GM12878 (cell line): ENCODE results near the gene PIK3R3.

Experiments
- CTCF ChIP-seq, 3 experiments: IDR thresholded peaks in 2 of 3; conservative IDR thresholded peaks in 1 of 3; 2 replicates each; pipeline ENCODE4 v1.5.1; 2011; ENCODE audit warnings: low read depth in 3 of 3, low read length in 3 of 3, mild to moderate bottlenecking in 3 of 3, control low read depth in 2 of 3, moderate library complexity in 2 of 3, inconsistent platforms in 1 of 3, mixed read lengths in 1 of 3; ENCODE audit not compliant: control insufficient read depth in 2 of 3, insufficient read depth in 1 of 3; ENCODE audit errors: extremely low read depth in 1 of 3
- ESRRA ChIP-seq: IDR thresholded peaks from 2 replicates; pipeline ENCODE4 v1.6.1; 2012; ENCODE audit warnings: mild to moderate bottlenecking, low read length, improper control_type of control experiment
- GABPA ChIP-seq: IDR thresholded peaks from 2 replicates; pipeline ENCODE4 v1.6.1; 2014; ENCODE audit warnings: antibody characterized with exemption, low read depth, mild to moderate bottlenecking, inconsistent platforms
- ZBTB33 ChIP-seq: fragments of 450-650 bp; IDR thresholded peaks from 2 replicates; pipeline ENCODE4 v1.6.1; 2017; ENCODE audit warnings: mild to moderate bottlenecking

DNA sequence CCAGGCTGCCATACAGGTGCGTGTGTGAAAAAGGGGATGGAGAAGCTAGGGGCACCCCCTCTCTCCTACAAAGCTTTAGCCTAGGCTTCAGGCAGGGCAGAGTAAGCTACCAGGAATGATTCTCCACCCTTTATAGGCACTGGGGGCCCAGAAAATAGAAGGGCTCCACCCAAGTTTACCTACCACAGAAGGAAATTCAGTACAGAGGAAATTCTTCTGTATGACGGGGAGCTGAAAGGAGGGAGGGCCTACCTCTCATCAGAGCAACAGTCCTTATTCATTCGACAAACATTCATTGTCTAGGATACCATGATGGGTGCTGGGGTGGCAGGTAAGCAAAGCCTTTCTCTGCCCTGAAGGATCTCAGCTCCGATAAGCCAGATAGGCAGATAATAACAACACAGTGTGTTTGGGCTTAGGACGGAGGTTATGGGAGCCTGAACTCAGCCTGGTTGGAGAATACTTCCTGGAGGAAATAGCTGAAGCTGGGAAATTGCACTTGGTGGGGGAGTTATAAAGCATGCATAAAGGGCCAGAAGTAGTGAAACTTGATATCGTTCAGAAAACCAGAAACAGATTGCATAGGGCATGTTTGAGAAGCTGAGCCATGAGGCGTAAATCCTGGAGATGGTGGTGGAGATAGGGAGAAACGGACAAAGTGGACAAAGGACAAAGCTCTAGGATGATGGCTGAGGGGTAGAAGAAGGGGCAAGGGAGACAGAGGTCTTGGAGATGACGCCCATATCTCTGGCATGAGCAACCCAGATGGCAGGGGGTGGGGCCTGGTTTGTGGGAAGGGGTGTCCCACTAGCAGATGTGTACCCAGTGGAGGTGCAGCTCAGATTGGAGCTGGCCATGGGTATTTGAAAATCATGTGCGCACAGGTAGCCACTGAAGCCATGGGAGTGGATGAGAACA lies 49.2 kb upstream of the PIK3R3 start:
- TF ChIP-seq GABPA: no peak
- no peak for TF ChIP-seq ZBTB33
- no peak for TF ChIP-seq ESRRA
- TF ChIP-seq CTCF (IDR thresholded peaks at IDR 0.05 in 2 of 3, conservative IDR thresholded peaks at IDR 0.05 in 1 of 3; ENCODE audit: control insufficient read depth in 2 of 3, extremely low read depth in 1 of 3, insufficient read depth in 1 of 3, low read depth in 3 of 3, low read length in 3 of 3): no peak
